Activated T-helper 2 cell treated with anti-CD3 and anti-CD28 coated beads, Interferon-gamma antibody, Interleukin-2, Interleukin-4, amounts not matched to agents 10 μg/mL and 5 μg/mL and 100 μg/mL, durations not matched to agents 14 hours and 24 hours and 36 hours (primary cell): ENCODE measurements around the gene NT5C. TPM values are rescaled to one million over a fixed set of nuclear protein-coding genes. Genes with fewer than 3 reads are reported as not detected.
"Not testable (repeated sequence)": the region's sequence is repeated elsewhere in the genome, so short reads cannot be mapped to it uniquely, and the experiment has no call there.

Source experiments
- DNase-seq: peaks from one replicate; pipeline ENCODE4 v3.0.0; 2021; ENCODE audit warnings: low spot score
- H3K27ac Mint-ChIP-seq: one replicate; pipeline ENCODE4 v1.8.0; 2021; ENCODE audit warnings: mixed read lengths
- H3K27me3 Mint-ChIP-seq: one replicate; pipeline ENCODE4 v1.8.0; 2021; ENCODE audit warnings: low read depth, mixed read lengths
- H3K36me3 Mint-ChIP-seq: one replicate; pipeline ENCODE4 v1.8.0; 2021; ENCODE audit warnings: low read depth, mixed read lengths
- H3K4me1 Mint-ChIP-seq: one replicate; pipeline ENCODE4 v1.8.0; 2021; ENCODE audit warnings: low read depth, mixed read lengths
- H3K4me3 Mint-ChIP-seq: one replicate; pipeline ENCODE4 v1.8.0; 2021; ENCODE audit warnings: low read depth, mild to moderate bottlenecking, moderate library complexity, mixed read lengths
- H3K9me3 Mint-ChIP-seq: one replicate; pipeline ENCODE4 v1.8.0; 2021; ENCODE audit warnings: mixed read lengths
- intact Hi-C: fragments of 100-400 bp; cut with micrococcal nuclease; formaldehyde crosslinking; loops from one replicate; pipeline ENCODE4 v1.15.1; 2023
- total RNA-seq: library from RNA; stranded (reverse); gene quantifications from 2 replicates; pipeline ENCODE4 v1.2.3, GENCODE V29; 2022

The NT5C gene
- total RNA-seq, 1 donor from 2014 or later: 86.6 TPM

DNA sequence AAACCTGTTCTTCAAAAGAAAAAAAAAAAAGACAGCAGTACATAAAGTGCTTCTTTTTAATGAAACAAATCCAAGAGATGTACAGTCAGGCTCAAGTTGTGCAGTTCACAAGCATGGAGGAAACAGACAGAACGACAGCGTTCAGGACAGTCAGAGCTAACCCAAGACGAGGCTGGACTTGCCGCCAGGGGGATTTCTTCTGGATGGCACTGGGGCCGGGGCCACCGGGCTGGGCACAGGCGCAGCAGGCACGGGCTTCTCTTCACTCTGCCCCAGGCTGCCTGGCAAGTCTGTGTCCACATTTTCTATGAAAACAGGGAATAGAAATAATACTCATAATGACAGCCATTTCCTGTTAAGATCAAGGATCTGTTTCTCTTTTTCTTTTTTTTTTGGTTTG lies 4.4 kb upstream of the NT5C start:
- DNase-seq: no peak
- H3K36me3 Mint-ChIP-seq: peaks cover 41% of the 10 kb centered on the region
- intact Hi-C loops: loop anchor here (10.0 kb wide), 1 partner anchor 49 kb away; the partner anchor contains the start of gene SUMO2
- H3K4me3 Mint-ChIP-seq: no peak overlapping the region
- peak overlapping the region; percentile 39 for H3K27ac Mint-ChIP-seq
- no peaks in the 10 kb centered on the region for H3K27me3 Mint-ChIP-seq
- H3K4me1 Mint-ChIP-seq: peaks cover 5% of the 10 kb centered on the region
- H3K9me3 Mint-ChIP-seq: no peaks in the 10 kb centered on the region

DNA sequence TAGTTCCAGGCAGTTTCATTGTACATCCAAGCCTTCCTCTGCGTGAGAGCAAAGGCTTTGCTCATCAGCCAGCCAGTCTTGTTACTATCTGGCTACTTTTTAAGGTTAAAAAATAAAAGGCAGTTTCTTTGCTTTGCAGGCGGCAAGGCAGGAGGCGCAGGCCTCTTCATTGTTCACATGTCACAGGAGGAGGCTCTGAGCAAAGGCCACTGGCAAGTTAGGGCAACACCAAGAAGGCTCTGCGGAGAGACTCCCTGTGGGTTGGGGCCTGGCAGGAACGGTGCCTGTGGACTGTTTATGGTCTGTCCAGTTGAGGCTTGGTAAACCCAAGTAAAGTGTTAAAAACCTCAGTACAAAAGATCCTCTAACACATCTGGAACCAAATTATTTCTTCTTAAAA lies 3.9 kb upstream of the NT5C start:
- H3K27ac Mint-ChIP-seq: peak overlapping the region; percentile 46
- H3K36me3 Mint-ChIP-seq: peaks cover 38% of the 10 kb centered on the region
- intact Hi-C loops: loop anchor here (10.0 kb wide), 1 partner anchor 49 kb away; the partner anchor contains the start of gene SUMO2
- peaks cover 5% of the 10 kb centered on the region for H3K4me1 Mint-ChIP-seq
- DNase-seq: no peak
- H3K4me3 Mint-ChIP-seq: no peak overlapping the region
- no peaks in the 10 kb centered on the region for H3K27me3 Mint-ChIP-seq
- no peaks in the 10 kb centered on the region for H3K9me3 Mint-ChIP-seq

GRCh38 chr17:75133607-75134347 lies 2.2 kb upstream of the NT5C start:
- not testable (repeated sequence) for H3K27me3 Mint-ChIP-seq, H3K4me3 Mint-ChIP-seq, H3K27ac Mint-ChIP-seq, DNase-seq, H3K9me3 Mint-ChIP-seq, H3K4me1 Mint-ChIP-seq
- H3K36me3 Mint-ChIP-seq: peaks cover 38% of the 10 kb centered on the region
- intact Hi-C loops: loop anchor here (10.0 kb wide), 1 partner anchor 51 kb away; the partner anchor contains the start of gene SUMO2

DNA sequence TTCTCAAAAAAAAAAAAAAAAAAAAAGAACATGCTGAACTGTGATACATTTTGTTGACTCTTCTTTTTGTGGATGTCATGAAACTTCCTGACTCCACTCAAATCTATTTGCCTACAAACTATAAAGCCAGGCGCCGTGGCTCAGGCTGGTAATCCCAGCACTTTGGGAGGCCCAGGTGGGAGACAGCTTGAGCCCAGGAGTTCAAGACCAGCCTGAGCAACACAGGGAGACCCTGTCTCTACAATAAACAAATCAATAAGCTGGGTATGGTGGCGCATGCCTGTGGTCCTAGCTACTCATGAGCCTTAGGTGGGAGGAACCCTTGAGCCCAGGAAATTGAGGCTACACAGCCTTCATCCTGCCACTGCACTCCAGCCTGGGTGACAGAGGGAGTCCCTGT lies 1.5 kb upstream of the NT5C start:
- intact Hi-C loops: loop anchor here (10.0 kb wide), 1 partner anchor 52 kb away; the partner anchor contains the start of gene SUMO2
- no peak for DNase-seq
- peak overlapping the region; percentile 2 for H3K4me3 Mint-ChIP-seq
- peaks cover 36% of the 10 kb centered on the region for H3K36me3 Mint-ChIP-seq
- no peaks in the 10 kb centered on the region for H3K9me3 Mint-ChIP-seq
- no peak overlapping the region for H3K27ac Mint-ChIP-seq
- H3K27me3 Mint-ChIP-seq: no peaks in the 10 kb centered on the region
- H3K4me1 Mint-ChIP-seq: peaks cover 9% of the 10 kb centered on the region

GRCh38 chr17:75132018-75133000 lies 767 bp upstream of the NT5C start:
- peak overlapping the region; percentile 85 for H3K4me3 Mint-ChIP-seq

DNA sequence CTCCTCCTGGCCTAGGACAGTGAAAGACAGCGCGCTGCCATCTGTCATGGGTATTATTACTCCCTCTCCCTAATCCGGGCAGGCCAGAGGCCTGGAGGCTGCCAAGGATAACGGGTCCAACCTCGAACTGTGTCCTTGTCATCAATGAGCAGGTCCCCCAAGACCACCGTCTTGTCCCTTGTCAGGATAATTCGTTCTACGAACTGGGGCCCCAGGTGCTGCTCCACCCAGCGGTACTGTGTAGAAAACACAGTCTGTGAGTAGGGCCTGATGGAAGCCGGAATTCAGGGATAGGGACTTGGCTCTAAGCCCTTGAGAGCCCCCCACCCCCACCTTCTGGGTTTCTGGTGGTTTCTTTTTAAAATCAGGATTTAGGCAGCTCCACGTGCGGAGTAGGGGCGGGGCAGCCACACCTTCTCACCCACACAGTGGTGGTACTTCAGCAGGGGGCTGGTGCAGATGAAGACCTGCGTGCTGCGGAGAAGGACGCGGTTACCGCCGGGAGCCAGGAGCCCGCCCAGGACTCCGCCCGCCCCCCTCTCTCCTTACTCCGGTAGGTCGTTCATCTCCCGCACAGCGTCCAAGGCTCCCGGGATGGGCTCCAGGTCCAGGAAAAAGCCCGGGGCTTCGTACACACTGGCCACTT lies 787 bp downstream of the NT5C start:
- H3K36me3 Mint-ChIP-seq: peaks cover 25% of the 10 kb centered on the region
- intact Hi-C loops: loop anchor here (1.0 to 10.0 kb wide), 2 partner anchors 24 to 54 kb away; partner anchors contain the start of genes JPT1 and SUMO2

More at GRCh38 chr17:75132018-75133000, 767 bp upstream of the NT5C start:
- not testable (repeated sequence) for DNase-seq, H3K4me1 Mint-ChIP-seq, H3K9me3 Mint-ChIP-seq, H3K27me3 Mint-ChIP-seq
- Mint-ChIP-seq H3K36me3 (peaks cover 36% of the 10 kb centered on the region), H3K27ac (peak overlapping the region; percentile 83)
- intact Hi-C loops: loop anchor here (10.0 kb wide), 1 partner anchor 52 kb away; the partner anchor contains the start of gene SUMO2

GRCh38 chr17:75130059-75130631 lies 1.4 kb downstream of the NT5C start:
- Mint-ChIP-seq H3K4me1 (peaks cover 19% of the 10 kb centered on the region), H3K9me3 (no peaks in the 10 kb centered on the region), H3K27me3 (no peaks in the 10 kb centered on the region), H3K27ac (peak overlapping the region; percentile 81), H3K4me3 (peak overlapping the region; percentile 88), H3K36me3 (peaks cover 23% of the 10 kb centered on the region)
- intact Hi-C loops: loop anchor here (10.0 kb wide), 1 partner anchor 55 kb away; the partner anchor contains the start of gene SUMO2
- DNase-seq: no peak

More for the DNA sequence above, 787 bp downstream of the NT5C start:
- Mint-ChIP-seq H3K4me3 (peak overlapping the region; percentile 88), H3K9me3 (no peaks in the 10 kb centered on the region), H3K27me3 (no peaks in the 10 kb centered on the region), H3K4me1 (peaks cover 16% of the 10 kb centered on the region), H3K27ac (peak overlapping the region; percentile 81)
- DNase-seq: peak; percentile 26

GRCh38 chr17:75129576-75129975 lies 2.0 kb downstream of the NT5C start:
- Mint-ChIP-seq H3K9me3 (no peaks in the 10 kb centered on the region), H3K27me3 (no peaks in the 10 kb centered on the region), H3K36me3 (peaks cover 20% of the 10 kb centered on the region), H3K27ac (no peak overlapping the region), H3K4me1 (peaks cover 25% of the 10 kb centered on the region), H3K4me3 (peak overlapping the region; percentile 54)
- no peak for DNase-seq
- intact Hi-C loops: no loop called here

- peaks cover 32% of the 10 kb centered on the region for H3K4me1 Mint-ChIP-seq
Observed at GRCh38 chr17:75128694-75129505, 2.6 kb downstream of the NT5C start.

DNA sequence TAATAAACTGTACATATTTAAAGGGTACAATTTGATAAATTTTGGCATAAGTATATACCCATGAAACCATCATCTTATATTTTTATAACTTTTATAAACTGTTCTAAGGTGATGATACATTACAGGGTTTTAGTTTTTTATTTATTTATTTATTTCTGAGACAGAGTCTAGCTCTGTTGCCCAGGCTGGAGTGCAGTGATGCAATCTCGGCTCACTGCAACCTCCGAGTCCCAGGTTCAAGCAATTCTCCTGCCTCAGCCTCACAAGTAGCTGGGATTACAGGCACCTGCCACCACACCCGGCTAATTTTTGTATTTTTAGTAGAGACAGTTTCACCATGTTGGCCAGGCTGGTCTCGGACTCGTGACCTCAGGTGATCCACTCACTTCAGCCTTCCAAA lies 3.6 kb downstream of the NT5C start:
- H3K36me3 Mint-ChIP-seq: peaks cover 26% of the 10 kb centered on the region
- peaks cover 33% of the 10 kb centered on the region for H3K4me1 Mint-ChIP-seq
- H3K4me3 Mint-ChIP-seq, intact Hi-C loops, H3K9me3 Mint-ChIP-seq, H3K27me3 Mint-ChIP-seq, DNase-seq, H3K27ac Mint-ChIP-seq: not testable (repeated sequence)

More at GRCh38 chr17:75128694-75129505, 2.6 kb downstream of the NT5C start:
- Mint-ChIP-seq H3K9me3 (no peaks in the 10 kb centered on the region), H3K4me3 (peak overlapping the region; percentile 57), H3K36me3 (peaks cover 24% of the 10 kb centered on the region), H3K27ac (no peak overlapping the region), H3K27me3 (no peaks in the 10 kb centered on the region)
- intact Hi-C loops: no loop called here
- no peak for DNase-seq

GRCh38 chr17:75126954-75127353 lies 4.6 kb downstream of the NT5C start:
- no peaks in the 10 kb centered on the region for H3K27me3 Mint-ChIP-seq
- H3K4me3 Mint-ChIP-seq: no peak overlapping the region
- no peaks in the 10 kb centered on the region for H3K9me3 Mint-ChIP-seq
- peaks cover 30% of the 10 kb centered on the region for H3K4me1 Mint-ChIP-seq
- no peak for DNase-seq
- intact Hi-C loops: no loop called here
- peaks cover 26% of the 10 kb centered on the region for H3K36me3 Mint-ChIP-seq
- H3K27ac Mint-ChIP-seq: no peak overlapping the region
